Liver (tissue), 3 donors: ENCODE measurements around the gene NDUFS6.

Experiments used
- EGR1 ChIP-seq, 2 donors: IDR thresholded peaks; 2 replicates each; pipeline ENCODE4 v1.6.1; 2016 to 2018; ENCODE audit warnings: antibody characterized with exemption in 2 of 2, low read depth in 2 of 2
- FOXA1 ChIP-seq: IDR thresholded peaks from 2 replicates; pipeline ENCODE4 v1.6.1; 2016; ENCODE audit warnings: antibody characterized with exemption
- GABPA ChIP-seq, 2 donors: IDR thresholded peaks in 1 of 2; conservative IDR thresholded peaks in 1 of 2; 2 replicates each; pipeline ENCODE4 v1.6.1; 2016; ENCODE audit warnings: antibody characterized with exemption in 2 of 2, mild to moderate bottlenecking in 1 of 2, moderate library complexity in 1 of 2
- HNF4G ChIP-seq: IDR thresholded peaks from 2 replicates; pipeline ENCODE4 v1.6.1; 2016; ENCODE audit warnings: antibody characterized with exemption
- NR2F2 ChIP-seq: IDR thresholded peaks from 2 replicates; pipeline ENCODE4 v1.6.1; 2016; ENCODE audit warnings: antibody characterized with exemption
- RAD21 ChIP-seq, 2 donors: IDR thresholded peaks; 2 replicates each; pipeline ENCODE4 v1.6.1; 2016; ENCODE audit warnings: antibody characterized with exemption in 2 of 2, mild to moderate bottlenecking in 2 of 2
- SP1 ChIP-seq: IDR thresholded peaks from 2 replicates; pipeline ENCODE4 v1.6.1; 2018; ENCODE audit warnings: antibody characterized with exemption, mild to moderate bottlenecking
- TAF1 ChIP-seq: conservative IDR thresholded peaks from 2 replicates; pipeline ENCODE4 v1.6.1; 2016; ENCODE audit warnings: antibody characterized with exemption, mild to moderate bottlenecking
- YY1 ChIP-seq: IDR thresholded peaks from 2 replicates; pipeline ENCODE4 v1.6.1; 2016; ENCODE audit warnings: antibody characterized with exemption, mild to moderate bottlenecking
- TF ChIP-seq, protein P1 (sequence below): fragments of 150-350 bp; IDR thresholded peaks from 2 replicates; pipeline ENCODE4 v1.5.1; 2017; ENCODE audit warnings: improper control_type of control experiment, low read depth, low read length; ENCODE audit not compliant: missing input control
- TF ChIP-seq, protein P2 (sequence below): IDR thresholded peaks from 2 replicates; pipeline ENCODE4 v1.6.1; 2016; ENCODE audit warnings: antibody characterized with exemption, mild to moderate bottlenecking
- TF ChIP-seq, protein P3 (sequence below): IDR thresholded peaks from 2 replicates; pipeline ENCODE4 v1.6.1; 2016; ENCODE audit warnings: antibody characterized with exemption
- TF ChIP-seq, protein P4 (sequence below): IDR thresholded peaks from 2 replicates; pipeline ENCODE4 v1.6.1; 2016; ENCODE audit warnings: antibody characterized with exemption
- donor health status: healthy.
- donor health status: healthy.

DNA sequence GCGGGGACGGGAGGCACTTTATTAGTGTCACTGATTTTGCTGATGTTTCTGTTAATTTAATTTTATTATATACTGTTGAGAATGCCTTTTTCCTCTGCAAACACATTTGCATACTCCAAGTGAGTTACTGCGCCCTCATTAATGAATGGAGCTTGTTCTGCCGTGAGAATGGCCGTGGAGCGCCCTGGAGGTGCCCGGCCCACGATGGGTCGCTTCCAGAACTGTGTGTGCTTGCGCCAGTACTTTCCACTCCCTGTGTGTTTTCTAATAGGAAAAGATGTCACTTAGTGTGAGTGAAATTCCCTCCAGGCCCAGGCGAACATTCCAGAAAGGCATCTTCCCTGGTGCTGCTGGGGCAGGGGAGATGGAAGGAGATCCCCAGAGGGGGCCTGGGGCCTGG, 30.1 kb downstream of the NDUFS6 start:
- TF ChIP-seq, protein P1, sequence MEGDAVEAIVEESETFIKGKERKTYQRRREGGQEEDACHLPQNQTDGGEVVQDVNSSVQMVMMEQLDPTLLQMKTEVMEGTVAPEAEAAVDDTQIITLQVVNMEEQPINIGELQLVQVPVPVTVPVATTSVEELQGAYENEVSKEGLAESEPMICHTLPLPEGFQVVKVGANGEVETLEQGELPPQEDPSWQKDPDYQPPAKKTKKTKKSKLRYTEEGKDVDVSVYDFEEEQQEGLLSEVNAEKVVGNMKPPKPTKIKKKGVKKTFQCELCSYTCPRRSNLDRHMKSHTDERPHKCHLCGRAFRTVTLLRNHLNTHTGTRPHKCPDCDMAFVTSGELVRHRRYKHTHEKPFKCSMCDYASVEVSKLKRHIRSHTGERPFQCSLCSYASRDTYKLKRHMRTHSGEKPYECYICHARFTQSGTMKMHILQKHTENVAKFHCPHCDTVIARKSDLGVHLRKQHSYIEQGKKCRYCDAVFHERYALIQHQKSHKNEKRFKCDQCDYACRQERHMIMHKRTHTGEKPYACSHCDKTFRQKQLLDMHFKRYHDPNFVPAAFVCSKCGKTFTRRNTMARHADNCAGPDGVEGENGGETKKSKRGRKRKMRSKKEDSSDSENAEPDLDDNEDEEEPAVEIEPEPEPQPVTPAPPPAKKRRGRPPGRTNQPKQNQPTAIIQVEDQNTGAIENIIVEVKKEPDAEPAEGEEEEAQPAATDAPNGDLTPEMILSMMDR: no peak
- TF ChIP-seq SP1 (no peak), GABPA (IDR thresholded peaks at IDR 0.05 in 1 of 2, conservative IDR thresholded peaks at IDR 0.05 in 1 of 2) (no peak), RAD21 (IDR thresholded peaks at IDR 0.05) (no peak), YY1 (no peak), EGR1 (IDR thresholded peaks at IDR 0.05; ENCODE audit: low read depth in 2 of 2) (no peak), TAF1 (no peak), FOXA1 (no peak), NR2F2 (no peak), HNF4G (no peak)
- TF ChIP-seq, protein P2, sequence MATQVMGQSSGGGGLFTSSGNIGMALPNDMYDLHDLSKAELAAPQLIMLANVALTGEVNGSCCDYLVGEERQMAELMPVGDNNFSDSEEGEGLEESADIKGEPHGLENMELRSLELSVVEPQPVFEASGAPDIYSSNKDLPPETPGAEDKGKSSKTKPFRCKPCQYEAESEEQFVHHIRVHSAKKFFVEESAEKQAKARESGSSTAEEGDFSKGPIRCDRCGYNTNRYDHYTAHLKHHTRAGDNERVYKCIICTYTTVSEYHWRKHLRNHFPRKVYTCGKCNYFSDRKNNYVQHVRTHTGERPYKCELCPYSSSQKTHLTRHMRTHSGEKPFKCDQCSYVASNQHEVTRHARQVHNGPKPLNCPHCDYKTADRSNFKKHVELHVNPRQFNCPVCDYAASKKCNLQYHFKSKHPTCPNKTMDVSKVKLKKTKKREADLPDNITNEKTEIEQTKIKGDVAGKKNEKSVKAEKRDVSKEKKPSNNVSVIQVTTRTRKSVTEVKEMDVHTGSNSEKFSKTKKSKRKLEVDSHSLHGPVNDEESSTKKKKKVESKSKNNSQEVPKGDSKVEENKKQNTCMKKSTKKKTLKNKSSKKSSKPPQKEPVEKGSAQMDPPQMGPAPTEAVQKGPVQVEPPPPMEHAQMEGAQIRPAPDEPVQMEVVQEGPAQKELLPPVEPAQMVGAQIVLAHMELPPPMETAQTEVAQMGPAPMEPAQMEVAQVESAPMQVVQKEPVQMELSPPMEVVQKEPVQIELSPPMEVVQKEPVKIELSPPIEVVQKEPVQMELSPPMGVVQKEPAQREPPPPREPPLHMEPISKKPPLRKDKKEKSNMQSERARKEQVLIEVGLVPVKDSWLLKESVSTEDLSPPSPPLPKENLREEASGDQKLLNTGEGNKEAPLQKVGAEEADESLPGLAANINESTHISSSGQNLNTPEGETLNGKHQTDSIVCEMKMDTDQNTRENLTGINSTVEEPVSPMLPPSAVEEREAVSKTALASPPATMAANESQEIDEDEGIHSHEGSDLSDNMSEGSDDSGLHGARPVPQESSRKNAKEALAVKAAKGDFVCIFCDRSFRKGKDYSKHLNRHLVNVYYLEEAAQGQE: no peak
- TF ChIP-seq, protein P3, sequence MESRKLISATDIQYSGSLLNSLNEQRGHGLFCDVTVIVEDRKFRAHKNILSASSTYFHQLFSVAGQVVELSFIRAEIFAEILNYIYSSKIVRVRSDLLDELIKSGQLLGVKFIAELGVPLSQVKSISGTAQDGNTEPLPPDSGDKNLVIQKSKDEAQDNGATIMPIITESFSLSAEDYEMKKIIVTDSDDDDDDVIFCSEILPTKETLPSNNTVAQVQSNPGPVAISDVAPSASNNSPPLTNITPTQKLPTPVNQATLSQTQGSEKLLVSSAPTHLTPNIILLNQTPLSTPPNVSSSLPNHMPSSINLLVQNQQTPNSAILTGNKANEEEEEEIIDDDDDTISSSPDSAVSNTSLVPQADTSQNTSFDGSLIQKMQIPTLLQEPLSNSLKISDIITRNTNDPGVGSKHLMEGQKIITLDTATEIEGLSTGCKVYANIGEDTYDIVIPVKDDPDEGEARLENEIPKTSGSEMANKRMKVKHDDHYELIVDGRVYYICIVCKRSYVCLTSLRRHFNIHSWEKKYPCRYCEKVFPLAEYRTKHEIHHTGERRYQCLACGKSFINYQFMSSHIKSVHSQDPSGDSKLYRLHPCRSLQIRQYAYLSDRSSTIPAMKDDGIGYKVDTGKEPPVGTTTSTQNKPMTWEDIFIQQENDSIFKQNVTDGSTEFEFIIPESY: no peak
- TF ChIP-seq, protein P4, sequence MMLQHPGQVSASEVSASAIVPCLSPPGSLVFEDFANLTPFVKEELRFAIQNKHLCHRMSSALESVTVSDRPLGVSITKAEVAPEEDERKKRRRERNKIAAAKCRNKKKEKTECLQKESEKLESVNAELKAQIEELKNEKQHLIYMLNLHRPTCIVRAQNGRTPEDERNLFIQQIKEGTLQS: no peak
